ENCODE measurements around the gene SV2B.

GRCh38 chr15:91237445-91237844, 137.4 kb downstream of the SV2B start:
- TF ChIP-seq POLR2A (IDR thresholded peaks at IDR 0.05) = no peak
- no peak for TF ChIP-seq CTCF (IDR thresholded peaks at IDR 0.05)

Data from lower leg skin (tissue), 3 donors.